Measurements from ENCODE around the gene IFNA2.
A peak's percentile ranks its signal among the peaks of the same experiment; 100 is the strongest.
"Not testable (repeated sequence)": the region's sequence is repeated elsewhere in the genome, so short reads cannot be mapped to it uniquely, and the experiment has no call there.

The IFNA2 gene

GRCh38 chr9:21404146-21404545, 18.9 kb upstream of the IFNA2 start:
- DNase-seq (ENCODE audit: low read depth in 1 of 2, low spot score in 1 of 2): no peak
- TF ChIP-seq JUND (IDR thresholded peaks at IDR 0.05; ENCODE audit: low read depth): no peak
- in situ Hi-C loops (cut with HindIII; ENCODE audit: low pct_unique_long_range_greater_than_20kb, low sequenced_read_pairs): no loop called here

- DNase-seq (ENCODE audit: low read depth in 1 of 2, low spot score in 1 of 2): no peak
- TF ChIP-seq JUND (IDR thresholded peaks at IDR 0.05; ENCODE audit: low read depth): no peak
- in situ Hi-C loops (cut with HindIII; ENCODE audit: low pct_unique_long_range_greater_than_20kb, low sequenced_read_pairs): no loop called here
Observed at GRCh38 chr9:21402386-21403251, 17.4 kb upstream of the IFNA2 start.

GRCh38 chr9:21399956-21400355, 14.8 kb upstream of the IFNA2 start:
- DNase-seq (ENCODE audit: low read depth in 1 of 2, low spot score in 1 of 2): no peak
- in situ Hi-C loops (cut with HindIII; ENCODE audit: low pct_unique_long_range_greater_than_20kb, low sequenced_read_pairs): no loop called here
- TF ChIP-seq JUND (IDR thresholded peaks at IDR 0.05; ENCODE audit: low read depth): no peak

GRCh38 chr9:21398955-21399489, 13.8 kb upstream of the IFNA2 start:
- no peak for DNase-seq (ENCODE audit: low read depth in 1 of 2, low spot score in 1 of 2)
- no peak for TF ChIP-seq JUND (IDR thresholded peaks at IDR 0.05; ENCODE audit: low read depth)
- in situ Hi-C loops (cut with HindIII; ENCODE audit: low pct_unique_long_range_greater_than_20kb, low sequenced_read_pairs): no loop called here

- in situ Hi-C loops (cut with HindIII; ENCODE audit: low pct_unique_long_range_greater_than_20kb, low sequenced_read_pairs): no loop called here
- peak in 1 of 2 experiments; percentile 42 for DNase-seq (ENCODE audit: low read depth in 1 of 2, low spot score in 1 of 2)
- no peak for TF ChIP-seq JUND (IDR thresholded peaks at IDR 0.05; ENCODE audit: low read depth)
Observed at GRCh38 chr9:21395778-21396717, 10.8 kb upstream of the IFNA2 start.

GRCh38 chr9:21392270-21392669, 7.1 kb upstream of the IFNA2 start:
- DNase-seq (ENCODE audit: low read depth in 1 of 2, low spot score in 1 of 2): peak in 1 of 2 experiments; percentile 77
- TF ChIP-seq JUND (IDR thresholded peaks at IDR 0.05; ENCODE audit: low read depth): no peak
- in situ Hi-C loops (cut with HindIII; ENCODE audit: low pct_unique_long_range_greater_than_20kb, low sequenced_read_pairs): no loop called here

GRCh38 chr9:21383627-21384026, 1.6 kb downstream of the IFNA2 start:
- in situ Hi-C loops (cut with HindIII; ENCODE audit: low pct_unique_long_range_greater_than_20kb, low sequenced_read_pairs): no loop called here
- TF ChIP-seq JUND (IDR thresholded peaks at IDR 0.05; ENCODE audit: low read depth): no peak
- no peak for DNase-seq (ENCODE audit: low read depth in 1 of 2, low spot score in 1 of 2)

- in situ Hi-C loops (cut with HindIII; ENCODE audit: low pct_unique_long_range_greater_than_20kb, low sequenced_read_pairs): no loop called here
- TF ChIP-seq JUND (IDR thresholded peaks at IDR 0.05; ENCODE audit: low read depth): no peak
- peak in 1 of 2 experiments; percentile 41 for DNase-seq (ENCODE audit: low read depth in 1 of 2, low spot score in 1 of 2)
Observed at GRCh38 chr9:21381448-21382339, 3.5 kb downstream of the IFNA2 start.

GRCh38 chr9:21371467-21371866, 13.7 kb downstream of the IFNA2 start:
- DNase-seq (ENCODE audit: low read depth in 1 of 2, low spot score in 1 of 2); in situ Hi-C loops (cut with HindIII; ENCODE audit: low pct_unique_long_range_greater_than_20kb, low sequenced_read_pairs): not testable (repeated sequence)

GRCh38 chr9:21367957-21368356, 17.2 kb downstream of the IFNA2 start, which contains the start of gene IFNA13:
Gene IFNA13, minus strand, starts transcription at chr9:21368057. Its CDS starts 47 bp downstream, at chr9:21368010.
- DNase-seq (ENCODE audit: low read depth in 1 of 2, low spot score in 1 of 2): no peak
- TF ChIP-seq JUND (IDR thresholded peaks at IDR 0.05; ENCODE audit: low read depth): no peak
- in situ Hi-C loops (cut with HindIII; ENCODE audit: low pct_unique_long_range_greater_than_20kb, low sequenced_read_pairs): no loop called here

- in situ Hi-C loops (cut with HindIII; ENCODE audit: low pct_unique_long_range_greater_than_20kb, low sequenced_read_pairs); DNase-seq (ENCODE audit: low read depth in 1 of 2, low spot score in 1 of 2): not testable (repeated sequence)
Observed at GRCh38 chr9:21367169-21367568, 18.0 kb downstream of the IFNA2 start.

- TF ChIP-seq JUND (IDR thresholded peaks at IDR 0.05; ENCODE audit: low read depth): no peak
- in situ Hi-C loops (cut with HindIII; ENCODE audit: low pct_unique_long_range_greater_than_20kb, low sequenced_read_pairs): no loop called here
- DNase-seq (ENCODE audit: low read depth in 1 of 2, low spot score in 1 of 2): no peak
Observed at GRCh38 chr9:21362287-21362686, 22.9 kb downstream of the IFNA2 start.

Data from T47D (cell line).